Upper lobe of right lung (tissue), 1 donor: Measurements from ENCODE around the gene GFM2. TPM values are rescaled to one million over a fixed set of nuclear protein-coding genes. Genes with fewer than 3 reads are reported as not detected.
"Not testable (repeated sequence)": the region's sequence is repeated elsewhere in the genome, so short reads cannot be mapped to it uniquely, and the experiment has no call there.

Experiments
- ATAC-seq: fragments of 200-7000 bp; cut with Tn5 transposase; one replicate; pipeline ENCODE4 v1.9.1; 2020; ENCODE audit warnings: mild to moderate bottlenecking, moderate library complexity
- DNase-seq: peaks from one replicate; pipeline ENCODE4 v3.0.0-alpha.2; 2020
- H3K27ac ChIP-seq: fragments of 200-600 bp; one replicate; pipeline ENCODE4 v1.8.0; 2022
- H3K27me3 ChIP-seq: fragments of 200-600 bp; one replicate; pipeline ENCODE4 v1.8.0; 2022; ENCODE audit warnings: mild to moderate bottlenecking
- H3K36me3 ChIP-seq: fragments of 200-600 bp; one replicate; pipeline ENCODE4 v1.8.0; 2022
- H3K4me1 ChIP-seq: fragments of 200-600 bp; one replicate; pipeline ENCODE4 v1.8.0; 2022
- H3K4me3 ChIP-seq: fragments of 200-600 bp; one replicate; pipeline ENCODE4 v1.8.0; 2022; ENCODE audit warnings: mild to moderate bottlenecking
- H3K9me3 ChIP-seq: fragments of 200-600 bp; one replicate; pipeline ENCODE4 v1.8.0; 2022
- intact Hi-C: fragments of 100-400 bp; cut with DNase I; formaldehyde crosslinking; loops from one replicate; pipeline ENCODE4 v1.11.0; 2022
- total RNA-seq: library from RNA; stranded (reverse); fragmentation: NEBNext Ultra II Directional; extraction: Animal tissue kit (Norgen Biotek cat#: 25700); gene quantifications from one replicate; pipeline ENCODE4 v1.2.1, GENCODE V29; 2021
- TF ChIP-seq, protein P1 (sequence below): fragments of 200-600 bp; IDR thresholded peaks from one replicate; pipeline ENCODE4 v1.8.0; 2022; ENCODE audit warnings: antibody characterized with exemption
- donor health status: DM: no; HTN: yes; CAD: no; lungs with severe emphysema.

The GFM2 gene
- total RNA-seq, 1 donor from 2014 or later = 16.8 TPM

DNA sequence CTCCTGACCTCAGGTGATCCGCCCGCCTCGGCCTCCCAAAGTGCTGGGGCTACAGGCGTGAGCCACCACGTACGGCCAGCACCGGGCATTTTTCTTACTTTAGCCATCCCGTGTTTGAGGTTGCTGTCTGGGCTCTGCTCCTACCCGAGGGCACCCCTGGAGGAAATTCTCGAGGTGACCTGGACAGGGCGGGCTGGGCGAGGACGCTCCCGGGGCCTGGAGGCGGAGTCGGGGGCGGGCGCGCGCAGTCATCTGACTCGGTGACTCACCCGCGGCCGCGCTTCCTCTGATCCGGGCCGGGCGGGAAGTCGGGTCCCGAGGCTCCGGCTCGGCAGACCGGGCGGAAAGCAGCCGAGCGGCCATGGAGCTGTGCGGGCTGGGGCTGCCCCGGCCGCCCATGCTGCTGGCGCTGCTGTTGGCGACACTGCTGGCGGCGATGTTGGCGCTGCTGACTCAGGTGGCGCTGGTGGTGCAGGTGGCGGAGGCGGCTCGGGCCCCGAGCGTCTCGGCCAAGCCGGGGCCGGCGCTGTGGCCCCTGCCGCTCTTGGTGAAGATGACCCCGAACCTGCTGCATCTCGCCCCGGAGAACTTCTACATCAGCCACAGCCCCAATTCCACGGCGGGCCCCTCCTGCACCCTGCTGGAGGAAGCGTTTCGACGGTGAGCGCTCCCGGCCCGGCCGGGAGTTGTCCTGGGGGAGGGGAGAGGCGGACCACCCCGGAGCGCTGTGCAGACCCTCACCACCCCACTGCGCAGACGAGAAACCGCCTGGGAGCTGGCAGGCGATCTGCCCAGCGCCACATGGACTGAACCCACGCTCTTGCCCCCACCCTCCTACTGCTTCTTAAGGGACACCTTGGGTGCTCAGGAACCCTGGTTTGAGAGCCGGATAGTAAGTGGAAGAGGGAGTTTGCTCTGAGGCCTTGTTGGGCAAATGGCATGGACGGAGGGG, 81.7 kb downstream of the GFM2 start, which contains the start of gene HEXB:
Gene HEXB, plus strand, starts transcription at position 334 of the 952 bp plus-strand sequence. Its CDS starts 28 bp downstream, at position 362.
- Histone ChIP-seq H3K27ac (peak within 1 kb of the TSS; percentile 86), H3K4me1 (peaks cover 15% of the 10 kb centered on the region), H3K9me3 (no peaks in the 10 kb centered on the region), H3K36me3 (peaks cover 13% of the 10 kb centered on the region), H3K4me3 (peak within 1 kb of the TSS; percentile 69), H3K27me3 (no peaks in the 10 kb centered on the region)
- TF ChIP-seq, protein P1, sequence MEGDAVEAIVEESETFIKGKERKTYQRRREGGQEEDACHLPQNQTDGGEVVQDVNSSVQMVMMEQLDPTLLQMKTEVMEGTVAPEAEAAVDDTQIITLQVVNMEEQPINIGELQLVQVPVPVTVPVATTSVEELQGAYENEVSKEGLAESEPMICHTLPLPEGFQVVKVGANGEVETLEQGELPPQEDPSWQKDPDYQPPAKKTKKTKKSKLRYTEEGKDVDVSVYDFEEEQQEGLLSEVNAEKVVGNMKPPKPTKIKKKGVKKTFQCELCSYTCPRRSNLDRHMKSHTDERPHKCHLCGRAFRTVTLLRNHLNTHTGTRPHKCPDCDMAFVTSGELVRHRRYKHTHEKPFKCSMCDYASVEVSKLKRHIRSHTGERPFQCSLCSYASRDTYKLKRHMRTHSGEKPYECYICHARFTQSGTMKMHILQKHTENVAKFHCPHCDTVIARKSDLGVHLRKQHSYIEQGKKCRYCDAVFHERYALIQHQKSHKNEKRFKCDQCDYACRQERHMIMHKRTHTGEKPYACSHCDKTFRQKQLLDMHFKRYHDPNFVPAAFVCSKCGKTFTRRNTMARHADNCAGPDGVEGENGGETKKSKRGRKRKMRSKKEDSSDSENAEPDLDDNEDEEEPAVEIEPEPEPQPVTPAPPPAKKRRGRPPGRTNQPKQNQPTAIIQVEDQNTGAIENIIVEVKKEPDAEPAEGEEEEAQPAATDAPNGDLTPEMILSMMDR = peak; percentile 23
- ATAC-seq (peak; percentile 98), DNase-seq (peak; percentile 97)
- intact Hi-C loops = no loop called here

DNA sequence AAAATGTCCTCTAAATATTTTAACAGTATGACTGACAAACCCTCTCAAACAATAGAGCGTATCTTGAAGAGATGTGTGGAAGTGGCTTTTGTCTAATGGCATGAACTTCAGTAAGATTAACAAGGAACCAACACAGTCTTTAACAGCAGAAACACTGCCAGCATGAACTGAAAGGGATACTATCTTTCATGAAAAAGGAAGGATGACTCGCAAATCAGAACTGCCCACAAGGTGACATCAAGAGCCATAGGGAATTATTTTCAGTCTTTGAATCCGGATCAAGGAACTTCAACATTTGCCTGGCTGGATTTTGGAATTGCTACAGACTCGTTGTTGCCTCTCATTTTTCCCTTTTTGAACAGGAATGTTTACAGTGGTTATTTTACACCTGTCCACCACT, 87.0 kb downstream of the GFM2 start:
- no peak for ATAC-seq
- no peak for DNase-seq
- Histone ChIP-seq H3K36me3 (no peaks in the 10 kb centered on the region), H3K4me1 (no peaks in the 10 kb centered on the region), H3K9me3 (no peaks in the 10 kb centered on the region), H3K4me3 (no peak overlapping the region), H3K27me3 (no peaks in the 10 kb centered on the region), H3K27ac (no peak overlapping the region)
- intact Hi-C loops = no loop called here
- TF ChIP-seq, protein P1 = no peak

DNA sequence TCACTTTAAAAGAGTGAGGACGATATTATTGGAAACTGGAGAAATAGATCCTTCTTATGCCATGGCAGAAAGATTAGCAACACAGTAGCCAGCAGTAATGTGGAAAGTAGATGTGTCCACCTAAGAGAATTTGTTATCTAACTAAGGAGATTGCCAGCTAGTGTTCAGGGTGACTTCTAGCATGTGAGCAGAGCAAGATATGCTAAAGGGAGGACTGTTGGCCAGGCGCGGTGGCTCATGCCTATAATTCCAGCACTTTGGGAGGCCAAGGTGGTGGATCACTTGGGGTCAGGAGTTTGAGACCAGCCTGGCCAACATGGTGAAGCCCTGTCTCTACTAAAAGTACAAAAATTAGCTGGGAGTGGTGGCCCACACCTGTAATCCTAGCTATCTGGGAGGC, 87.6 kb downstream of the GFM2 start:
- H3K4me3 ChIP-seq, H3K9me3 ChIP-seq, H3K36me3 ChIP-seq, ATAC-seq, H3K4me1 ChIP-seq, intact Hi-C loops, H3K27me3 ChIP-seq, H3K27ac ChIP-seq, DNase-seq: not testable (repeated sequence)

DNA sequence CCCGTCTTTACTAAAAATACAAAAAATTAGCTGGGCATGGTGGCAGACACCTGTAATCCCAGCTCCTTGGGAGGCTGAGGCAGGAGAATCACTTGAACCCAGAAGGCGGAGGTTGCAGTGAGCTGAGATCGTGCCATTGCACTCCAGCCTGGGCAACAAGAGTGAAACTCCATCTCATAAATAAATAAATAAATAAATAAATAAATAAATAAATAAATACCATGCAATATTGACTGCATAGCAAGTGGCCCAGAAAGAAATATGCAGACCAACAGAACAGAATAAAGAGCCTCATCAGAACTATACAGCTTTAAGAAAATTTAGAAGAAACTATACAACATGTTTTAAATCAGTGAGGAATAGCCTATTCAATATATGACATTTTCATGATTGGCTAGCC, 88.8 kb downstream of the GFM2 start:
- H3K36me3 ChIP-seq, H3K27ac ChIP-seq, ATAC-seq, H3K4me3 ChIP-seq, H3K27me3 ChIP-seq, H3K9me3 ChIP-seq, DNase-seq, intact Hi-C loops, H3K4me1 ChIP-seq: not testable (repeated sequence)

DNA sequence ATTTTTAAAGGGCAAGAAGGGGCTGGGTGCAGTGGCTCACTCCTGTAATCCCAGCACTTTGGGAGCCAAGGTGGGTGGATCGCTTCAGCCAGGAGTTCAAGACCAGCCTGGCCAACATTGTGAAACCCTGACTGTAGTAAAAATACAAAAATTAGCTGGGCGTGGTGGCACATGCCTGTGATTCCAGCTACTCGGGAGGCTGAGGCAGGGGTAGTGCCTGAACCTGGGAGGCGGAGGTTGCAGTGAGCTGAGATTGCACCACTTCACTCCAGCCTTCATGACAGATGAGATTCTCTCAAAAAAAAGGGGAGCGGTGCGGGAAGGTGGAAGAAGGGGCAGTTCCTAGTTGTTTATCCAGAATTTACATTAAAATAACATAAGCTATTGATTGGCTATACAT, 90.5 kb downstream of the GFM2 start:
- H3K4me3 ChIP-seq, ATAC-seq, H3K4me1 ChIP-seq, H3K9me3 ChIP-seq, H3K27me3 ChIP-seq, H3K27ac ChIP-seq, intact Hi-C loops, H3K36me3 ChIP-seq, DNase-seq: not testable (repeated sequence)

DNA sequence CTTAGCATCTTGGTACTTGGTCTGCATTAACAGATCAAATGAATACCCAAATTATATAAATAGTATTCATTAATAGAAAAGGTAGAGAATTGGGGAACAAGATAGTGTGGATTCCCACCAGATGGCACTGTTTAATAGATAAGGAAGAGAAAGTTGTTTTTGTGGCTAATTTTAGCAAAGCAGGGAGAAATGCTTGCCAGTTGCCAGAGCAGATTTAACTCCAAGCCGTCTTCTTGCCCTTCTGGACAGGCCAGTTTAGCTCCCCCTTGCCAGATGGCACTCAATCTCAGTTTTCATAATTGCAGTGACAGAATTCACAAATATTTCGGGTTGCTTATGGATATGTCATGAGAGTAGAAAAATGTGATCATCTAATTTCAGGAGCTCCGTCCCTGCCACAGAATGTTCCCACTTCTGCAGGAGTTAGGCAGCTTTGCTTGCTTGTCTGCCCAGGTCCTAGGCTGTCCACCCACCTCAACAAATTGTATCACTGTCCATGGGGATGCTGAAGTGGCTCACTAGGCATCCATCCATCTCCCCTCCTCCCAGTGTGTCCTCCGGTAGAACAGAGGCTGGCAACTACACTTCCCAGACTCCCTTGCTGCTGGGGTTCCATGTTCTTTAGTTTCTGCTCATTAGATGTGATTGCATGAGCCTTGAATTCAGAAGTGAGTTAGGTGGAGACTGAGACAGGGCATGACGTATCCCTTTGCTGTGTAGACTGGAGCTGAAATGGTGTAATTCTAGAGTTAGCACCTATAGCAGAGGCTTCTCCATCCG, 93.7 kb downstream of the GFM2 start:
- H3K4me1 ChIP-seq = no peaks in the 10 kb centered on the region
- DNase-seq (no peak), ATAC-seq (peak; percentile 65)
- no peak overlapping the region for H3K27ac ChIP-seq
- intact Hi-C loops = no loop called here
- H3K9me3 ChIP-seq = no peaks in the 10 kb centered on the region
- H3K36me3 ChIP-seq = no peaks in the 10 kb centered on the region
- TF ChIP-seq, protein P1 = peak; percentile 58
- peak overlapping the region; percentile 27 for H3K4me3 ChIP-seq
- no peaks in the 10 kb centered on the region for H3K27me3 ChIP-seq
